LNCaP clone FGC (cell line): ENCODE measurements around the gene EBNA1BP2.

Experiments
- DNase-seq: peaks from one replicate; pipeline ENCODE4 v3.0.0-alpha.2; 2011; ENCODE audit warnings: low read depth
- H3K4me3 ChIP-seq: 2 replicates; pipeline ENCODE4 v1.5.1; 2011; ENCODE audit warnings: mild to moderate bottlenecking, low read depth, low read length, control low read depth
- TF ChIP-seq, protein P1 (sequence below): IDR thresholded peaks from 2 replicates; pipeline ENCODE4 v1.5.1; 2012; ENCODE audit warnings: mild to moderate bottlenecking; ENCODE audit not compliant: control insufficient read depth, insufficient read depth; ENCODE audit errors: extremely low read depth

The EBNA1BP2 gene

DNA sequence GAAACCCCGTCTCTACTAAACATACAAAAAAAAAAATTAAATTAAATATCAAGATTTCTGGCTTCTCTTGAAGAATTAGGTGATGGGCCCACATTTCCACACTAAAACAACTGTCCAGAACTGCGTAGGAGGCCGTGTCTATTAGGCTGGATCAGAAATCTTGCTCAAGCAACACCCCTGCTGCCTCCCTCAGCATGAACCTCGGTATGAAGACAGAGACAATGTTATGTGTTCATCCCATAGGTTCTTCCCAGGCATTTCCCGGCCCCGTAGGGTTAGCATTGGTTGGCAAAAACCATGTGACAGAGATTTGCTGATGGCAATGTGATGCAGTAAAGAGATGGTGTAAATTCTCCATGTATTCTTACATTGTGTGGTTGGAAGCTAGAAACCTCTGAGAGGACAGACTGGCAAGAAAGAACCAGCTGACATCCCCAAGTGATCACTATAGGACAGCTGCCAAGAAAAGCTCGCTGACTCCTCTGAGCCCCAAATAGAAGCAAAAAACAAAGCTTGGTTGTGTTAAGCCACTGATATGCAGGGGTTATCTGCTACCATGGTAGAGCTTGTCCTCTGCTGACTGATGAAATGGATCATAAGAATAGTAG, 34.5 kb downstream of the EBNA1BP2 start:
- H3K4me3 ChIP-seq, result no peak overlapping the region
- TF ChIP-seq, protein P1, sequence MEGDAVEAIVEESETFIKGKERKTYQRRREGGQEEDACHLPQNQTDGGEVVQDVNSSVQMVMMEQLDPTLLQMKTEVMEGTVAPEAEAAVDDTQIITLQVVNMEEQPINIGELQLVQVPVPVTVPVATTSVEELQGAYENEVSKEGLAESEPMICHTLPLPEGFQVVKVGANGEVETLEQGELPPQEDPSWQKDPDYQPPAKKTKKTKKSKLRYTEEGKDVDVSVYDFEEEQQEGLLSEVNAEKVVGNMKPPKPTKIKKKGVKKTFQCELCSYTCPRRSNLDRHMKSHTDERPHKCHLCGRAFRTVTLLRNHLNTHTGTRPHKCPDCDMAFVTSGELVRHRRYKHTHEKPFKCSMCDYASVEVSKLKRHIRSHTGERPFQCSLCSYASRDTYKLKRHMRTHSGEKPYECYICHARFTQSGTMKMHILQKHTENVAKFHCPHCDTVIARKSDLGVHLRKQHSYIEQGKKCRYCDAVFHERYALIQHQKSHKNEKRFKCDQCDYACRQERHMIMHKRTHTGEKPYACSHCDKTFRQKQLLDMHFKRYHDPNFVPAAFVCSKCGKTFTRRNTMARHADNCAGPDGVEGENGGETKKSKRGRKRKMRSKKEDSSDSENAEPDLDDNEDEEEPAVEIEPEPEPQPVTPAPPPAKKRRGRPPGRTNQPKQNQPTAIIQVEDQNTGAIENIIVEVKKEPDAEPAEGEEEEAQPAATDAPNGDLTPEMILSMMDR, result no peak
- no peak for DNase-seq

DNA sequence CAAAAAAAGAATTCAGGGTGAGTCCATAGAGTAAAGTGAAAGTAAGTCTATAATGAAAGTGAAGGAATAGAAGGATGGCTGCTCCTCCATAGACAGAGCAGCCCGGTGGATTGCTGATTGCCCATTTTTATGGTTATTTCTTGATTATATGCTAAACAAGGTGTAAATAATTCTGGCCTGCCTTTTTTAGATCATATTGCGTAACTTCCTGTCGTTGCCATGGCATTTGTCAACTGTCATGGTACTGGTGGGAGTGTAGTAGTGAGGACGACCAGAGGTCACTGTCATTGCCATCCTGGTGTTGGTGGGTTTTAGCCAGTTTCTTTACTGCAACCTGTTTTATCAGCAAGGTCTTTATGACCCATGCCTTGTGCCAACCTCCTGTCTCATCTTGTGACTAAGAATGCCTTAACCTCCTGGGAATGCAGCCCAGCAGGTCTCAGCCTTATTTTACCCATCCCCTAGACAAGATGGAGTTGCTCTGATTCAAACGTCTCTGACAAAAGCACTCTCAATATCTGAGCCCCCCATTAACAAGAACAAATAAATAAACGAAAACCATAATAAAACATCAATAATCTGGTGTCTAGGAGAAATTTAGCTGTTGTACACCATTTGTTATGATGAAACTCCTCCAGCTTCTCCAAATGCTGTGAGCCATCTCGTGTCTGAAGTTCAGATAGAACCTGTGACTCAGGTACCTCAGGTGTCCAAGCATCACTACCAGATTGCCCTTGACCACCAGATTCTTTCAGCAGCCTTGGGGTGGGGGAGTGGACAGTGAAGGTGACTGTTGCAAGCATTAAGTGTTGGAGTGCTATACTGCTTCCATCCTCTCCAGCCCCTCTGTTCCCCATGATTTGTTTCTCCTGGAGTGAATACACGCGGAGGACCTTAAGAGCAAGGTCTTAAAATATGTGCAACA, 36.0 kb downstream of the EBNA1BP2 start:
- H3K4me3 ChIP-seq, result no peak overlapping the region
- no peak for DNase-seq
- TF ChIP-seq, protein P1, result no peak

DNA sequence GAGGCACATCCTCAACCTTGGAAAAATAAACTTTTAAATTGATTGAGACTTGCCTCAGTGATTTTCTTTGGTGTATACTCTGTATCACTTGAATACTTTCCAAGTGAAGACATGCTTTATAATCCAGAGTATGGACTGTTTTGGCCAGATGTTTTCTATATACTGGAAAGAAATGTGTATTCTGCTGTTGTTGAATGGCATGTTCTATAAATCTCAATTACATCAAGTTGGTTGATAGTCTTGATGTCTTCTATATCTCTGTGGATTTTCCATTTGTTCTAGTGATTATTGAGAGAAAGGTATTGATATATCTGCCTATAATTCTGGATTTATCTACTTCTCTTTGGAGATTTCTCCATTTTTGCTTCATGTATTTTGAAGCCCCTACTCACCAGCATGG, 37.5 kb downstream of the EBNA1BP2 start:
- TF ChIP-seq, protein P1, result no peak
- no peak for DNase-seq
- H3K4me3 ChIP-seq, result no peak overlapping the region

DNA sequence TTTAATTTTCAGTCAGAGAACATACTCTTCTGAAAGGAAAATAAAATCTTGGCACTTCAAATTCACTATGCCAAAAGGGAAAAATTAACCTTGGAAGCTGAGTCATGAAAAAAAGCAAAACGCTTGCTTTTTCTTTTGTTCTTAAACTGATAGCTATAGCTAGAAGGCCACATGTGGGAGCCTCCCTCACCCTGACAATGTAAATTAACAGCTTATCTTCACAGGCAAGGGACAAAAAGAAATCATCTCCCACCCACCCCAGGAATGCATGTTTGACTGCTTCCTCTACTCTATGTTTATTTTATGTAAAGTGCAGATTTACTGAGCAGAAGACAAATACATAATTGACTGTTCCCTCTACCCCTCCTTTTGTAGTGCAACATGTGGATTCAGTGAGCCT, 38.0 kb downstream of the EBNA1BP2 start:
- TF ChIP-seq, protein P1, result no peak
- H3K4me3 ChIP-seq, result no peak overlapping the region
- DNase-seq, result no peak

DNA sequence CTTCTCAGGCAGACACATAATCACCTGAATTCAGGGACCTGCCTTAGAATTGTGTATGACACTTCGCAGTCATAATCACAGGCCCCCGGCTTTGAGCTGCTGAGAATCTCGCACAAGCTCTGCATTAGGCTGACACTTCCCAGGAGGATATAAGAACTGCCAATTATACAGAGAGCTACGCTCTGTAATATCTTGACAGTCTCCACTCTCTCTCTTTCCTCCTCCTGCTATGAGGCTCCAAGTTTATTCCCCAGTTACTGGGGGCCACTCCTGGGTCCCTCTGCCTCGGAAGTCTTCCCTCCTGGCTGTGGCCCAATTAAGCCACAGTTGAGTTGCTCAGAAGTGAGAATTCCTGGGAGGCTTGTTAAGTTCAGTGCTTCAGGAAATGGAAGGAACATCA, 42.7 kb downstream of the EBNA1BP2 start:
- TF ChIP-seq, protein P1, result no peak
- no peak for DNase-seq
- H3K4me3 ChIP-seq, result no peak overlapping the region

DNA sequence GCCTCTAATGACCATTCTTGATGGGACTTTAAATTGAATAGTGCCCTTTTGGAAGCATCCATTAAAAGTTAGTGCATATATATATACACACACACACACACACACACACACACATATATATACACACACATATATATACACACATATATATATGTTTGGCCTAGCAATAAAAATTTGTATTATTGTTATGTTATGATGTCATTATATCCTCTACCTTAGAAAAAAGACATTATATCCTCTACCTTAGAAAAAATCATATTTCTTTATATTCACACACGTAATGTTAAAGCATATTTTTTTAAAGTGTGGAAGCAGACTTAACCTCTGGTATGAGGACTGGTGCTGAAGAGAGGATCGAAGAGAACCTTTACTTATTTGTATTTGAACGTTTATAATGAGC, 43.3 kb downstream of the EBNA1BP2 start:
- H3K4me3 ChIP-seq, result no peak overlapping the region
- TF ChIP-seq, protein P1, result no peak
- DNase-seq, result no peak
